ENCODE measurements around the gene MYO15A.

MYO15A gene, protein sequence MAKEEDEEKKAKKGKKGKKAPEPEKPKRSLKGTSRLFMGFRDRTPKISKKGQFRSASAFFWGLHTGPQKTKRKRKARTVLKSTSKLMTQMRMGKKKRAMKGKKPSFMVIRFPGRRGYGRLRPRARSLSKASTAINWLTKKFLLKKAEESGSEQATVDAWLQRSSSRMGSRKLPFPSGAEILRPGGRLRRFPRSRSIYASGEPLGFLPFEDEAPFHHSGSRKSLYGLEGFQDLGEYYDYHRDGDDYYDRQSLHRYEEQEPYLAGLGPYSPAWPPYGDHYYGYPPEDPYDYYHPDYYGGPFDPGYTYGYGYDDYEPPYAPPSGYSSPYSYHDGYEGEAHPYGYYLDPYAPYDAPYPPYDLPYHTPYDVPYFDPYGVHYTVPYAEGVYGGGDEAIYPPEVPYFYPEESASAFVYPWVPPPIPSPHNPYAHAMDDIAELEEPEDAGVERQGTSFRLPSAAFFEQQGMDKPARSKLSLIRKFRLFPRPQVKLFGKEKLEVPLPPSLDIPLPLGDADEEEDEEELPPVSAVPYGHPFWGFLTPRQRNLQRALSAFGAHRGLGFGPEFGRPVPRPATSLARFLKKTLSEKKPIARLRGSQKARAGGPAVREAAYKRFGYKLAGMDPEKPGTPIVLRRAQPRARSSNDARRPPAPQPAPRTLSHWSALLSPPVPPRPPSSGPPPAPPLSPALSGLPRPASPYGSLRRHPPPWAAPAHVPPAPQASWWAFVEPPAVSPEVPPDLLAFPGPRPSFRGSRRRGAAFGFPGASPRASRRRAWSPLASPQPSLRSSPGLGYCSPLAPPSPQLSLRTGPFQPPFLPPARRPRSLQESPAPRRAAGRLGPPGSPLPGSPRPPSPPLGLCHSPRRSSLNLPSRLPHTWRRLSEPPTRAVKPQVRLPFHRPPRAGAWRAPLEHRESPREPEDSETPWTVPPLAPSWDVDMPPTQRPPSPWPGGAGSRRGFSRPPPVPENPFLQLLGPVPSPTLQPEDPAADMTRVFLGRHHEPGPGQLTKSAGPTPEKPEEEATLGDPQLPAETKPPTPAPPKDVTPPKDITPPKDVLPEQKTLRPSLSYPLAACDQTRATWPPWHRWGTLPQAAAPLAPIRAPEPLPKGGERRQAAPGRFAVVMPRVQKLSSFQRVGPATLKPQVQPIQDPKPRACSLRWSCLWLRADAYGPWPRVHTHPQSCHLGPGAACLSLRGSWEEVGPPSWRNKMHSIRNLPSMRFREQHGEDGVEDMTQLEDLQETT (N-terminal part only)

DNA sequence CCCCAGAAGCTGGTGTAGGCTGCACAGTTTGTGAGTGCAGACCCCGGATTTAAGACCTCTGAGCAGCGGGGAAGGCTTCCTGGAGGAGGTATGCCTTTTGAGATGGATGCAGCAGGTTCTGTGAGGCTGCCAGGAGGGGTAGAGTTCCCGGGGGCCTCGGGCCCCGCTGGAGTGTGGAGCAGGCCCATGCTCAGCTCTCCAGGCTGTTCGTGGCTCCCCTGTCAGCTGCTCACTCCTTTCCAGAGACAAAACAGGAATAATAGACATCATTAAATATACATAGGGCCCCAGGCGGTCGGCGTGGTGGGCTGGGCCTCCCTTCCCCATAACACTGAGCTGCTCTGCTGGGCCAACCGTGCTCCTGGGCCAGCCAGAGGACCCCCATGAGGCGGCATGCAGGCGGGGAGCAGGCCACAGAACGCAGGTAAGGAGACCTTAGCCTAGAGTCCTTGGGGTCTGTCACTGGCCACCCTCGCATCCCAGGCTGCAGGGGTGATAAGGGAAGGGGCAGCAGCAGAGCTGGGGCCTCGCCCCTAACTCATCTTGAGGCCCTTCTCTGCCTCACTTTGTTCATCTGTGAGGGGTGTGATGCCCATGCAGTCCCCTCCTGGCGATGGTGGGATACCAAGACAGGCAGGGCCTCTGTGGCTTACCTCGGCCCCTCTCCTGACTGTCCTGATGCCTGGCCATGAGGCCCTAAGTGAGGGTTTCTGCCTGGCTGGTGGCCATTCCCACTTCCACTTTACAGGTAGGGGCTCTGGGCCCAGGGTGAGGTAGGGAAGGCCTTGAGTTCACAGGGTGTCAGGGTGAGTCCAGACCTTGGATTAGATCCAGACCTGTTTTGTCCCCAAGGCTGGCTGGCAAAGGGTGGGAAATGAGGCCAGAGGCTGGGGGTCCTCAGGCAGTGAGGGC is at the start of gene MYO15A:
MYO15A (plus strand) TSS at position 356 of the 912 bp plus-strand sequence. CDS start 10,045 bp downstream, outside the sequence.
- no peak for TF ChIP-seq POLR2A (IDR thresholded peaks at IDR 0.05; ENCODE audit: low read depth, low read length)
- DNase-seq (ENCODE audit: insufficient read length, low spot score) (no peak), FAIRE-seq (no peak)

DNA sequence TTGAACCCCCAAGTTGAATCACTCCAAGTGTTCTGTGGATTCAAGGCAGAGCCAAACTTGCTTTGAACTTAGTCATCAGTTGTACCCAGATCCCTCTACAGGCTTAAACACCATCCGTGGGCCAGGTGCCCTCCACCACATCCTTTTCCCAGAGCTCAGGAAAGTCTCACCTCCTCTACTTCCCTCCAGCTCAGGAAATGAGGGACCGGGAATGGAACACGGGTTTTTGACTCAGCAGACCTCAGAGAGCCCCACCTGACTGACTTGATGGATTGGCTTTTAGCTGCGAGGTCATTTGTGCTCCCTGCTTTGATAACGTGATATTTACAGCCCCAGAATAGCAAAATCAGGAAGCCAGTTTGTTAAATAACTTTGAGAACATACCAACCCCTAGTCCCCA is 49.3 kb upstream of the MYO15A start:
- FAIRE-seq, result no peak
- no peak for DNase-seq (ENCODE audit: insufficient read length, low spot score)
- TF ChIP-seq POLR2A (IDR thresholded peaks at IDR 0.05; ENCODE audit: low read depth, low read length), result no peak

DNA sequence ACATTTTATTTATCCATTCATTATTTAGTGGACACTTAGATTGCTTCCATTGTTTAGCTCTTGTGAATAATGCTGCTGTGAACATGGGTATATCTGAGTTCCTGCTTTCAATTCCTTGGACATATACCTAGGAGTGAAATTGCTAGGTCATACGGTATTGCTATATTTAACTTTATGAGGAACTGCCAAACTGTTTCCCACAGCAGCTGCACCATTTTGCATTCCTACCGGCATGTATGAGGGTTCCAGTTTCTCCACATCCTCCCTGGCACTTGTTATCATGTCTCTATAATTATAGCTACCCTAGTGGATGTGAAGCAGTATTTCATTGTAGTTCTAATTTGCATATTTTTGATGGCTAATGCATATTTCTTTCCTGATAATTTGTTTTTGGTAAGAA is 44.5 kb upstream of the MYO15A start:
- FAIRE-seq (no peak), DNase-seq (ENCODE audit: insufficient read length, low spot score) (no peak)
- no peak for TF ChIP-seq POLR2A (IDR thresholded peaks at IDR 0.05; ENCODE audit: low read depth, low read length)

DNA sequence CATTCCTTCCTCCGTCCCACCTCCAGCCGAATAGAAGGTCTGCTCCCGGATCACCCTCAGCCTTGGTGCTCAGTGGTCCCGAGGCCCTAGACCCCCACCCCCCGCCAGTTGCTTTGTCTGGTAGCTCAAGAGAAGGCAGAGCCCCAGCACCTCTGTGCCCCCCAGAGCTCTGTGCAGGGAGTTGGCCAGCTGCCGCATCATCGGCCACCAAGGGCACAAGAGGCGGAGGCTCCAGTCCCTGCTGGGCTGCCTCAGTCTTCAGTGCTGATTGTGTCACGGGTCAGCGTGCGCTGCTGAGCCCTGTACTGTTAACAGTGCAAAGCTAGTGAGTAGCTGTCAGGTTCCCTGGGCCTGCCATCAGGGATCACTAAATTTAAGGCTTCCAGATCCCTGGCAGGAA is 43.0 kb upstream of the MYO15A start:
- no peak for TF ChIP-seq POLR2A (IDR thresholded peaks at IDR 0.05; ENCODE audit: low read depth, low read length)
- no peak for DNase-seq (ENCODE audit: insufficient read length, low spot score)
- no peak for FAIRE-seq

DNA sequence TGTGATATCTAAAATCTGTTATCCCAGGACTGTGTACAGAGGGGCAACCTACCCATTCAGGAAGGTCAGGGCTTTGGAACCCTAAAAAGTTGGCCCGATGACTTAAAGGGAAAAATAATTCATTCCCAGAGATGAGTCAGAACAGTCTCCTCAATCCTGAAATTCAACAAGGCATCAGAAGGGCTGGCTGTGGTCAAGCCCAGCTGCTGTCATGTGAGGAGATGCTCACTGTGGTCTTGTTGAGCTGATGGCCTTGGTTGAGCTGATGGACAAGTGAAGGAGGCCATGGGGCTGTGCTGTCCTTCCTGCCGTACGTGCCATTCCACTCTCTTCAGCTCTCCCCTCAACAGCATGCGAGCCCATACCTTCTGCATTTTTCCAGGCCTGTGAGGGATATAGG is 41.7 kb upstream of the MYO15A start:
- no peak for FAIRE-seq
- no peak for DNase-seq (ENCODE audit: insufficient read length, low spot score)
- no peak for TF ChIP-seq POLR2A (IDR thresholded peaks at IDR 0.05; ENCODE audit: low read depth, low read length)

DNA sequence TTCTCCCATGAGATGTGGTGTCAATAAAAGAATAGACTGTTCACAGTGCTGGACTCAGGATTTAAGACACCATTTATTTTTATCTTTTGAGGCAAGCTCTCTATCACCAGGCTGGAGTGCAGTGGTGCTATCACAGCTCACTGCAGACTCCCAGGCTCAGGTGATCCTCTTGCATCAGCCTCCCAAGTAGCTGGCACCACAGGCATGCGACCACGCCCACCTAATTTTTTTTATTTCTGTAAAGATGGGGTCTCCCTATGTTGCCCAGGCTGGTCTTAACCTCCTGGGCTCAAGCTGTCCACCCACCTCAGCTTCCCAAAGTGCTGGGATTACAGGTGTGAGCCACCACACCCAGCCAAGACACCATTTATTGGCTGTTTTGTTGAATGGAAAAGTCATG is 39.5 kb upstream of the MYO15A start:
- FAIRE-seq (no peak), DNase-seq (ENCODE audit: insufficient read length, low spot score) (no peak)
- TF ChIP-seq POLR2A (IDR thresholded peaks at IDR 0.05; ENCODE audit: low read depth, low read length), result no peak

DNA sequence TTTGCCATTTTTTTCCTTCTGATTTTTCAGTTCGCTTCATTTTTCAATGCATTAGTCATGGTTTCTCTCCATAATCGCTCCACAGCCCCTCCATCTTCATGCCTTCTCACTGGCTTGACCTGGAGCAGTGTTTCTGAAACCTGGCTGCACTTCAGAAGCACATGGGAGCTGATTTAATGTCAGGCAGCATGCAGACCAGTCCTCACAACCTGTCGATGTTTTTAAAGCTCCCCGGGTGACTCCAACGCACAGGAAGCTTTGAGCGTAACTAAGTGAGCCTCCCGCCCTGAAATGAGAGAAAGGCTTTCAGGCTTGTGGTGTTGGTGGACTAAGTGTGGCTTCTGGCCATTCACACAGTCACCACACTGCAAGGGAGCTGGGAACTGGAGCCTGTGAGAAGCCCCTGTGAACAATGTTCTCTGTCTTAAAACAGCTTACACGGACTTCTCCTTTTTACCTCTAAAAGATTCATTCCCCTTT is 37.7 kb upstream of the MYO15A start:
- TF ChIP-seq POLR2A (IDR thresholded peaks at IDR 0.05; ENCODE audit: low read depth, low read length), result no peak
- FAIRE-seq, result peak; percentile 23
- peak; percentile 49 for DNase-seq (ENCODE audit: insufficient read length, low spot score)

DNA sequence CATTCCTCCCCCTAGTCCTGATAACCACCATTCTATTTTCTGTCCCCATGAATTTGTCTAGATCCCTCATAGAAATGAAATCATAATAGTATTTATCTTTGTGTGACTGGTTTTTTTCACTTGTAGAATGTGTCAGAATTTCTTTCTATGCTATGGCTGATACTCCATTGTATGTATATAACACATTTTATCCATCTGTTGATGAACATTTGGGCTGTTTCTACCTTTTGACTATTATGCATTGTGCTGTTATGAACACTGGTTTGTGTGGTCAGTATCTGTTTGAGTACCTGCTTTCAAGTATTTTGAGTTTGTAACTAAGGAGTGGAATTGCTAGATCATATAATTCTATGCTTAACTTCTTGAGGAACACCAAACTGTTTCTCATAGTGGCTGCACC is 36.8 kb upstream of the MYO15A start:
- FAIRE-seq, result no peak
- no peak for DNase-seq (ENCODE audit: insufficient read length, low spot score)
- no peak for TF ChIP-seq POLR2A (IDR thresholded peaks at IDR 0.05; ENCODE audit: low read depth, low read length)

DNA sequence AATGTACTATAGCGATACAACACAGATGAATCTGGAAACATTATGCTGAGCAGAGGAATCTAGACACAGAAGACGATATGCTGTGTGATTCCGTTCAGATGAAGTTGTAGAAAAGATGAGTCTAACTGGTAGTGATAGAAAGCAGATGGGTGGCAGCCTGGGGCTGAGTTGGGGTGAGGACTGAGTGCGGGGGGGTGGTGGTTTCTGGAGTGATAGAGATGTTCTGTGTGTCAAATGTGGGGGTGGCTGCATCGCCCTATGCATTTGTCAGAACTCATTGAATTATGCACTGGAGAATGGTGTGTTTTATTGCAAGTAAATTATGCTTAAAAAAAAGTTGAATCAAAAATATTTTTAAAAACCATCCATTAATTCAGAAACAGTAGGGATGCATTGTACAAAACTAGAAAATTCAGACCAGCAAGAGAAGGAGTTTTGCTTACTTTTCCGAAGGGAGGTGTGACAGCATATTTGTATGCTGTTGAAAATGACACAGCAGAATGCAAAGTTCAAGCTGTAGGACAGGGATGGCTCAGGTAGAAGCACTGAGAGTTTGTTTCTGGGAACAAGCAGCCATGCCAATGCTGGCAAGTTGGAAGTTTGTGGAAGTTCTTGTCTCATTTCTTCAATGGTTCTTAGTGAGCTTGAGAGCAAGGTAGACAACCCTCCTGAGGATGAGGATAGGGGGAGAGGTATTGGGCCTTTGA is 33.8 kb upstream of the MYO15A start:
- DNase-seq (ENCODE audit: insufficient read length, low spot score), result no peak
- FAIRE-seq, result no peak

DNA sequence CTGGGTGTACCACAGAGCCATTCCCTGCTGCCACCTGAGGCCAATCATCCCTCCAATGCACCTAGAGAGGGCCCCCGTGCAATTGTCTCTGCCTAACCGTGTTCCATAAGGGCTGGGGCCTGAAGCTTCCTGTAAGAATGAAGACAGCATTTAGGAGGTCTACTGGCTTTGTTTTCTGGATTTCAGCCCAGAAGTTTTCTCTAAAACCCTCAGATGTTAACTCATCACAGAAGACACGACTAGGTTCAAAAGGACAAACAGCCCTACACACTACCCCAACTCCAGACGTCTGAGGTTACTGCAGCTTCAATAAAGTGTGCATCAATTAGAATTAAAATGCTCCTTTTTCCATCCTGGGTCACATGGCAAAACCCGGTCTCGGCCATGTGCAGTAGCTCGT is 31.6 kb upstream of the MYO15A start:
- no peak for TF ChIP-seq POLR2A (IDR thresholded peaks at IDR 0.05; ENCODE audit: low read depth, low read length)
- FAIRE-seq, result no peak
- no peak for DNase-seq (ENCODE audit: insufficient read length, low spot score)

More for the DNA sequence above, 33.8 kb upstream of the MYO15A start:
- no peak for TF ChIP-seq POLR2A (IDR thresholded peaks at IDR 0.05; ENCODE audit: low read depth, low read length)

DNA sequence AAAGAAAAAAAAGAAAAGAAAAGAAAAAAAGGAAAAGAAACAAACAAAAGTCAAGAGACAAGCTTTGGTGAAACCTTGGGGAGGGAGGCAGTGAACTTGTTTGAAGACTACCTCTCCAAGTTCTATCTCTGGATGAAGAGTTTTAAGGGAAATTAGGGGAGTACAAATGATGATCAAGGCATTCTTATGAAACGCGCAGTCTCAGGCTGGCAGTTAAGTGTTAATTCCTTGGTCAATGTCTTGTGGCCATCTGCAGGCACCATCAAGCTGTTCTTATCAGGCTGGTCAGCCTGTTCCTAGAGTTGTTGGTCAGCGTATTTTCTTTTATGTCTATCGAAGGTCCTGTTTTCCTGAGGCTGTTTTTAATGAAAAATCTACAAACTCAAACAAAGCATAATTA is 29.0 kb upstream of the MYO15A start:
- no peak for DNase-seq (ENCODE audit: insufficient read length, low spot score)
- no peak for FAIRE-seq
- no peak for TF ChIP-seq POLR2A (IDR thresholded peaks at IDR 0.05; ENCODE audit: low read depth, low read length)

DNA sequence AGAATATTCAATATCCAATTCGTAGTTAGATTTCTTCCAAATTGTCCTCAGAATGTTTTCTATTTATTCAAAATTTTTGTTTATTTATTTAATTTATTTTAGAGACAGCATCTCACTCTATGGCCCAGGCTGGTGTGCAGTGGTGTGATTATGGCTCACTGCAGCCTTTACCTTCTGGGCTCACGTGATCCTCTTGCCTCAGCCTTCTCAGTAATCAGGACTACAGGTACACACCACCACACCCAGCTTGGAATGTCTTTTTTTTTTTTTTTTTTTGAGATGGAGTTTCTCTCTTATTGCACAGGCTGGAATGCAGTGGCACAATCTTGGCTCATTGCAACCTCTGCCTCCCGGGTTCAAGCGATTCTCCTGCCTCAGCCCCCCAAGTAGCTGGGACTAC is 24.3 kb upstream of the MYO15A start:
- DNase-seq (ENCODE audit: insufficient read length, low spot score), result no peak
- FAIRE-seq, result no peak
- TF ChIP-seq POLR2A (IDR thresholded peaks at IDR 0.05; ENCODE audit: low read depth, low read length), result no peak
